Astrocyte (in vitro differentiated cells and primary cell): ENCODE measurements around the gene C11orf91. TPM values are rescaled to one million over a fixed set of nuclear protein-coding genes. Genes with fewer than 3 reads are reported as not detected.

Experiments
- DNase-seq: peaks from one replicate; pipeline ENCODE4 v3.0.0-alpha.2; 2010; ENCODE audit warnings: low read depth
- FAIRE-seq: peaks from 2 replicates; lab custom pipeline; 2011; peaks lifted over from hg19 to GRCh38; lab: Jason Lieb, UNC
- H2AFZ ChIP-seq: 2 replicates; pipeline ENCODE4 v1.6.0; 2012; ENCODE audit warnings: low read depth, low read length, inconsistent platforms
- H3K27ac ChIP-seq: 2 replicates; pipeline ENCODE4 v1.5.1; 2011; ENCODE audit warnings: low read depth, low read length, inconsistent platforms
- H3K27me3 ChIP-seq: 2 replicates; pipeline ENCODE4 v1.6.0; 2011; ENCODE audit warnings: low read length, inconsistent platforms; ENCODE audit not compliant: insufficient read depth
- H3K36me3 ChIP-seq: 2 replicates; pipeline ENCODE4 v1.5.1; 2011; ENCODE audit warnings: low read length, inconsistent platforms; ENCODE audit not compliant: insufficient read depth
- H3K4me1 ChIP-seq: 2 replicates; pipeline ENCODE4 v1.5.1; 2011; ENCODE audit warnings: low read length, inconsistent platforms; ENCODE audit not compliant: insufficient read depth
- H3K4me2 ChIP-seq: 2 replicates; pipeline ENCODE4 v1.6.0; 2012; ENCODE audit warnings: low read length, inconsistent platforms
- H3K4me3 ChIP-seq: 2 replicates; pipeline ENCODE4 v1.5.1; 2011; ENCODE audit warnings: low read depth, mild to moderate bottlenecking, low read length, inconsistent platforms; ENCODE audit not compliant: insufficient read depth
- H3K79me2 ChIP-seq: 2 replicates; pipeline ENCODE4 v1.6.0; 2012; ENCODE audit warnings: mild to moderate bottlenecking, low read length, inconsistent platforms; ENCODE audit not compliant: insufficient read depth
- H3K9ac ChIP-seq: 2 replicates; pipeline ENCODE4 v1.6.0; 2012; ENCODE audit warnings: mild to moderate bottlenecking, low read length, inconsistent platforms
- H3K9me3 ChIP-seq: 2 replicates; pipeline ENCODE4 v1.5.1; 2012; ENCODE audit warnings: low read depth, mild to moderate bottlenecking, low read length, inconsistent platforms; ENCODE audit not compliant: insufficient read depth
- H4K20me1 ChIP-seq: 2 replicates; pipeline ENCODE4 v1.6.0; 2012; ENCODE audit warnings: low read length, inconsistent platforms; ENCODE audit not compliant: insufficient read depth
- H3K27ac Mint-ChIP-seq: one replicate; pipeline ENCODE4 v1.8.0; 2021; ENCODE audit warnings: mild to moderate bottlenecking, mixed read lengths; ENCODE audit not compliant: unreplicated experiment
- H3K27me3 Mint-ChIP-seq: one replicate; pipeline ENCODE4 v1.8.0; 2021; ENCODE audit warnings: low read depth, mixed read lengths; ENCODE audit not compliant: unreplicated experiment
- H3K36me3 Mint-ChIP-seq: one replicate; pipeline ENCODE4 v1.8.0; 2021; ENCODE audit warnings: low read depth, mixed read lengths; ENCODE audit not compliant: unreplicated experiment
- H3K4me1 Mint-ChIP-seq: one replicate; pipeline ENCODE4 v1.8.0; 2021; ENCODE audit warnings: low read depth, mixed read lengths; ENCODE audit not compliant: unreplicated experiment
- H3K4me3 Mint-ChIP-seq: one replicate; pipeline ENCODE4 v1.8.0; 2021; ENCODE audit warnings: mild to moderate bottlenecking, moderate library complexity, mixed read lengths; ENCODE audit not compliant: unreplicated experiment
- H3K9me3 Mint-ChIP-seq: one replicate; pipeline ENCODE4 v1.8.0; 2021; ENCODE audit warnings: mild to moderate bottlenecking, mixed read lengths; ENCODE audit not compliant: unreplicated experiment
- CTCF ChIP-seq: IDR thresholded peaks from 2 replicates; pipeline ENCODE4 v1.5.1; 2011; ENCODE audit warnings: low read depth, mild to moderate bottlenecking, inconsistent platforms, low read length, moderate library complexity; ENCODE audit not compliant: insufficient read depth
- EZH2 ChIP-seq: IDR thresholded peaks from 2 replicates; pipeline ENCODE4 v1.6.1; 2012; ENCODE audit warnings: mild to moderate bottlenecking, low read length, inconsistent platforms; ENCODE audit not compliant: insufficient read depth
- total RNA-seq: library from RNA; stranded (reverse); gene quantifications from 2 replicates; pipeline ENCODE4 v1.2.1, GENCODE V29; 2021

C11orf91 gene
- total RNA-seq, 1 donor from 2014 or later = not detected

- Mint-ChIP-seq H3K4me1 (peaks cover 40% of the 10 kb centered on the region), H3K4me3 (no peak overlapping the region), H3K27me3 (no peaks in the 10 kb centered on the region), H3K9me3 (no peaks in the 10 kb centered on the region), H3K36me3 (peaks cover 1% of the 10 kb centered on the region), H3K27ac (peak overlapping the region; percentile 67)
- peak; percentile 48 for DNase-seq
- H3K79me2 ChIP-seq = no peaks in the 10 kb centered on the region
- H3K9me3 ChIP-seq = no peaks in the 10 kb centered on the region
- TF ChIP-seq EZH2 (no peak), CTCF (peak; percentile 87)
- H3K9ac ChIP-seq = peak overlapping the region; percentile 2
- peak; percentile 75 for FAIRE-seq
- no peak overlapping the region for H2AFZ ChIP-seq
- H4K20me1 ChIP-seq = no peaks in the 10 kb centered on the region
- no peak overlapping the region for H3K27ac ChIP-seq
- no peak overlapping the region for H3K4me2 ChIP-seq
- peaks cover 40% of the 10 kb centered on the region for H3K4me1 ChIP-seq
- H3K27me3 ChIP-seq = no peaks in the 10 kb centered on the region
- no peak overlapping the region for H3K4me3 ChIP-seq
- no peaks in the 10 kb centered on the region for H3K36me3 ChIP-seq
Observed at GRCh38 chr11:33687733-33688479, 12.7 kb downstream of the C11orf91 start.

- no peaks in the 10 kb centered on the region for H3K27me3 Mint-ChIP-seq
- peaks cover 14% of the 10 kb centered on the region for H3K4me1 Mint-ChIP-seq
- Histone ChIP-seq H2AFZ (no peak overlapping the region), H3K27ac (no peak overlapping the region), H3K4me1 (peaks cover 17% of the 10 kb centered on the region), H3K9me3 (no peaks in the 10 kb centered on the region), H3K4me2 (no peak overlapping the region), H3K27me3 (no peaks in the 10 kb centered on the region), H3K36me3 (no peaks in the 10 kb centered on the region), H4K20me1 (no peaks in the 10 kb centered on the region), H3K79me2 (no peaks in the 10 kb centered on the region), H3K4me3 (no peak overlapping the region), H3K9ac (no peak overlapping the region)
- no peak overlapping the region for H3K4me3 Mint-ChIP-seq
- DNase-seq (no peak), FAIRE-seq (no peak)
- H3K27ac Mint-ChIP-seq = no peak overlapping the region
- no peaks in the 10 kb centered on the region for H3K9me3 Mint-ChIP-seq
- peaks cover 1% of the 10 kb centered on the region for H3K36me3 Mint-ChIP-seq
- no peak for TF ChIP-seq EZH2
- TF ChIP-seq CTCF = no peak
Observed at GRCh38 chr11:33685082-33685481, 15.5 kb downstream of the C11orf91 start.
